Activated naive CD8-positive, alpha-beta T cell treated with anti-CD3 and anti-CD28 coated beads, Interleukin-2, amount 10 ng/mL, durations not matched to agents 7 days and 5 days (primary cell): Measurements from ENCODE around the gene ZNF581. TPM values are rescaled to one million over a fixed set of nuclear protein-coding genes. Genes with fewer than 3 reads are reported as not detected.

Source experiments
- ATAC-seq: fragments of 150-1000 bp; cut with Tn5 transposase; one replicate; pipeline ENCODE4 v1.10.0; 2021; ENCODE audit warnings: low read depth, moderate library complexity
- POLR2A ChIA-PET: fragments of 350-600 bp; sonication (Branson Sonifier 250); formaldehyde crosslinking; loops from one replicate; lab custom pipeline; 2021; ENCODE audit warnings: antibody characterized with exemption; lab: Charles Lee
- DNase-seq: peaks from one replicate; pipeline ENCODE4 v3.0.0; 2021
- H3K27ac Mint-ChIP-seq: one replicate; pipeline ENCODE4 v1.8.0; 2022; ENCODE audit warnings: mild to moderate bottlenecking, mixed read lengths
- H3K27me3 Mint-ChIP-seq: one replicate; pipeline ENCODE4 v1.8.0; 2022; ENCODE audit warnings: mild to moderate bottlenecking, moderate library complexity, mixed read lengths
- H3K36me3 Mint-ChIP-seq: one replicate; pipeline ENCODE4 v1.8.0; 2021; ENCODE audit warnings: mild to moderate bottlenecking, mixed read lengths
- H3K4me1 Mint-ChIP-seq: one replicate; pipeline ENCODE4 v1.8.0; 2021; ENCODE audit warnings: mixed read lengths
- H3K4me3 Mint-ChIP-seq: one replicate; pipeline ENCODE4 v1.8.0; 2022; ENCODE audit warnings: mild to moderate bottlenecking, moderate library complexity, mixed read lengths
- H3K9me3 Mint-ChIP-seq: one replicate; pipeline ENCODE4 v1.8.0; 2021; ENCODE audit warnings: mixed read lengths
- total RNA-seq, 2 experiments: library from RNA; stranded (reverse); gene quantifications; one replicate each; pipeline ENCODE4 v1.2.3, GENCODE V29; 2021

The ZNF581 gene
- total RNA-seq, 2 experiments from 2014 or later = 28.6 to 31.7 TPM

DNA sequence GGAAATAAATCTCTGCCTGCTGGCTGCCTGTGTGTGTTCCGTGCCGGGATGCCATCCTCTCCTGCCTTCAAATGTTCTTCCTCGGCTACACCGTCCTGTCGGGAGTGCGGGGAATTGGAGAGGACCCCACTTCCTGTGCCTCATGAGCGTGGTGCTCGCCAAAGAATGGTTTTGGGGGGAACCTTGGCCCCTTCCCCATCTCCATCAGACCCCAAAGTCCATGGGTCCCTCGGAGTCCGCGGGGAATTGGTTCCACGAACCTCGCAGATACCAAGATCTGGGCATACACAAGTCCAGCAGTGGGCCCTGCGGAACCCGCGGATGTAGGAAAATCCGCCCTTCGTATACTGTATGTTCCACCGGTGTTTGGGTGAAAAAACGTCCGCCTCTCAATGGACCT, 40.3 kb upstream of the ZNF581 start:
- H3K4me3 Mint-ChIP-seq = peak overlapping the region; percentile 38
- no peak for DNase-seq

DNA sequence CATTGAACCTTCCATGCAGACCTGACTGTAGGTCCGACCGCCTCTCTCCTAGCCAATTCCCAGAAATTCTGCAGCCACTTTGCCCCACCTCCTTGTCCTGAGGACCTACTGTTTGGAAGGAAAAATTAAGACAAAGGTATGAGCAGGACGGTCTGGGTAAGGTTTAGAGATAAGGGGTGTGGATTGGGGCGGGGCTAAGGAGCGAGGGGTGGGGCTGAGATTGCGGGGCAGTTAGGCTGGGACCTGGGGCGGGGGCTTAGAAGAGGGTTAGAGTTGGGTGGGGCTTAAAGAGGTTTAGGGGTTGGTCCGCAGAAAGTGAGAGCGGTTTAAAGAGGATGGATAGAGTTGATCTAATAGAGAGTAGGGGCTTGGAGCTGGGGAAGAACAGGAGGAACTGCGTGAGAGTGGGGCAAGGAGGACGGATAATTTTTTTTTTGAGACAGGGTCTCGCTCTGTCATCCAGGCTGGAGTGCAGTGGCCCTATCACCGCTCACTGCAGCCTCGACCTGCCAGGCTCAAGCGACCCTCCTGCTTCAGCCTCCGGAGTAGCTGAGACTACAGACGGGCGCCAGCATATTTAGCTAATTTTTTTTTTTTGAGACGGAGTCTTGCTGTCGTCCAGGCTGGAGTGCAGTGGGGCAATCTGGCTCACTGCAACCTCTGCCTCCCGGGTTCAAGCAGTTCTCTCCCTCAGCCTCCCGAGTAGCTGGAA, 39.7 kb upstream of the ZNF581 start:
- H3K4me1 Mint-ChIP-seq = peaks cover 44% of the 10 kb centered on the region

More for the DNA sequence above, 40.3 kb upstream of the ZNF581 start:
- Mint-ChIP-seq H3K4me1 (peaks cover 44% of the 10 kb centered on the region), H3K9me3 (no peaks in the 10 kb centered on the region), H3K27me3 (no peaks in the 10 kb centered on the region), H3K36me3 (peaks cover 15% of the 10 kb centered on the region), H3K27ac (peak overlapping the region; percentile 78)
- POLR2A ChIA-PET = interaction anchor here (1.7 kb wide), 1 partner anchor 195 kb away, joined by 4 read pairs; the partner anchor contains the start of gene UBE2S
- ATAC-seq = no peak

GRCh38 chr19:55605207-55605636, 38.2 kb upstream of the ZNF581 start:
- POLR2A ChIA-PET = interaction anchor here (1.1 to 2.8 kb wide), 10 partner anchors 16 to 221 kb away, joined by 3 to 29 read pairs (median 4); partner anchors contain the start of genes NAT14, TMEM238, ZNF628 and ZNF784
- H3K4me1 Mint-ChIP-seq = peaks cover 46% of the 10 kb centered on the region
- ATAC-seq (peak; percentile 83), DNase-seq (peak; percentile 97)
- peaks cover 23% of the 10 kb centered on the region for H3K36me3 Mint-ChIP-seq
- no peaks in the 10 kb centered on the region for H3K9me3 Mint-ChIP-seq
- H3K27ac Mint-ChIP-seq = peak overlapping the region; percentile 92
- H3K27me3 Mint-ChIP-seq = no peaks in the 10 kb centered on the region
- peak overlapping the region; percentile 85 for H3K4me3 Mint-ChIP-seq

More for the DNA sequence above, 39.7 kb upstream of the ZNF581 start:
- H3K4me3 Mint-ChIP-seq = peak overlapping the region; percentile 85
- no peak for ATAC-seq
- no peak for DNase-seq
- no peaks in the 10 kb centered on the region for H3K27me3 Mint-ChIP-seq
- H3K36me3 Mint-ChIP-seq = peaks cover 16% of the 10 kb centered on the region
- POLR2A ChIA-PET = interaction anchor here (0.6 to 2.8 kb wide), 7 partner anchors 22 to 265 kb away, joined by 3 to 29 read pairs (median 4); partner anchors contain the start of genes TMEM238, UBE2S, ZNF628 and ZNF784
- no peaks in the 10 kb centered on the region for H3K9me3 Mint-ChIP-seq
- peak overlapping the region; percentile 78 for H3K27ac Mint-ChIP-seq

GRCh38 chr19:55605637-55606470, 37.6 kb upstream of the ZNF581 start, which contains the start of gene ZNF865:
Gene ZNF865, plus strand, starts transcription at chr19:55605647. Its CDS starts 7,972 bp downstream, at chr19:55613619.
- H3K4me1 Mint-ChIP-seq = peaks cover 46% of the 10 kb centered on the region
- DNase-seq (peak; percentile 69), ATAC-seq (peak; percentile 30)
- POLR2A ChIA-PET = interaction anchor here (0.8 to 2.8 kb wide), 13 partner anchors 12 to 304 kb away, joined by 3 to 29 read pairs (median 4); partner anchors contain the start of genes NAT14, ZNF628 and ZNF784
- peak within 1 kb of the TSS; percentile 96 for H3K4me3 Mint-ChIP-seq
- no peaks in the 10 kb centered on the region for H3K27me3 Mint-ChIP-seq
- peaks cover 25% of the 10 kb centered on the region for H3K36me3 Mint-ChIP-seq
- H3K9me3 Mint-ChIP-seq = no peaks in the 10 kb centered on the region
- peak within 1 kb of the TSS; percentile 92 for H3K27ac Mint-ChIP-seq

DNA sequence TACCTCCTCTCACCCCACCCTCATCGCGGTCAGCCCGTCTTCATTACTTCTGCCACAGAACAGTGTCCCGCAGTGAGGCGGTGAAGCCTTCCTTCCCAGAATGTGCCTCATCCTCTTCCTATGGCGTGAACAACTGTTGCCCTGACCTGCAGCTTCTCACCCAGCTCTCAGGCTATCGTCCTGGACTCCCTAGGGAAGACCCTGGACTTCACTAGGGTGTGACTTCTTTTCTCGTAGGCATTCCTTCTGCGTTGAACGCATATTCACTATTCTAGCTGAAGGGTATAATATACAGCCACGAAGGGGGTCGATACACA, 37.0 kb upstream of the ZNF581 start:
- Mint-ChIP-seq H3K36me3 (peaks cover 25% of the 10 kb centered on the region), H3K9me3 (no peaks in the 10 kb centered on the region), H3K4me1 (peaks cover 42% of the 10 kb centered on the region), H3K4me3 (peak overlapping the region; percentile 96), H3K27me3 (no peaks in the 10 kb centered on the region), H3K27ac (peak overlapping the region; percentile 92)
- POLR2A ChIA-PET = interaction anchor here (0.8 to 2.8 kb wide), 12 partner anchors 12 to 305 kb away, joined by 3 to 29 read pairs (median 4); partner anchors contain the start of genes ZNF628 and ZNF784
- DNase-seq (no peak), ATAC-seq (no peak)

DNA sequence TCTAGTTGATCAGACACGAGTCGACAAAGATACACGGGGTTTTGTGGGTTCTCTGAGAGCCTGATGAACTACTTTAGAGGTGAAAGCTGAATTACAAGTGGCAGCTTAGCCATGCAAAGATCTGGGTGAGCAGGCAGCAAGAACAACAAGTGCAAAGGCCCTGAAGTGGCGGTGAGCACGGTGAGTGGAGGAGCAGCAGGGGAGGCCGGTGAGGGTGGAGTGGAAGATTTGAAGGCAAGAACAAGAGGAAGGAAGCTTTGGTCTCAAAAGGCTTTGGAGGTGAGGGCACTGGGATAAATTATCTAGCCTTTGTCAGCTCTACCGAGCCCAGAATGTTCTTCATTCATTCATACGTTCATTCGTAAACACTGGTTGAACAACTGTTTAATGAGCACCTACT, 36.6 kb upstream of the ZNF581 start:
- POLR2A ChIA-PET = interaction anchor here (1.1 to 2.8 kb wide), 6 partner anchors 14 to 305 kb away, joined by 3 to 29 read pairs (median 4); partner anchors contain the start of genes ZNF628 and ZNF784
- Mint-ChIP-seq H3K27ac (peak overlapping the region; percentile 92), H3K9me3 (no peaks in the 10 kb centered on the region), H3K36me3 (peaks cover 25% of the 10 kb centered on the region), H3K4me3 (peak overlapping the region; percentile 96), H3K27me3 (no peaks in the 10 kb centered on the region), H3K4me1 (peaks cover 39% of the 10 kb centered on the region)
- DNase-seq = no peak
- ATAC-seq = no peak

DNA sequence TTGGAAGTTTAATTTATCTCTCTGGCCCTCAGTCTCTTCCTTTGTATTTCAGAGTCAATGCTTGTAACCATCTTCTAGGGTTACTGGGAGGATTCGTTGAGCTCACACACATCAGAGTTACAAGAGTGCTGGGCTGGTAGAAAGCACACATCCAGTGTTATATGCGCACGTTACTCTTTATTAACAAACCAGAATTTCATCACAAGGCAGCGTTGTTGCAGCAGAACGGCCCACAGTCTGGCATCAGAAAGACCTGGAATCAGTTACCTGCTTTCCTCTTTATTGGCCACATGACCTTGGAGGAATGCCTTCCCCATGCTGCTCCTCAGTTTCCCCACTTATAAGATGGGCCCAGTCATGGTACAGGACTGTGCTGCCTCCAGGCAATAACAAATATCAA, 34.1 kb upstream of the ZNF581 start:
- peaks cover 33% of the 10 kb centered on the region for H3K4me1 Mint-ChIP-seq
- no peak for ATAC-seq
- H3K27ac Mint-ChIP-seq = no peak overlapping the region
- POLR2A ChIA-PET = interaction anchor here (1.5 kb wide), 1 partner anchor 11 kb away, joined by 5 read pairs; no protein-coding TSS in a partner anchor
- DNase-seq = no peak
- no peaks in the 10 kb centered on the region for H3K9me3 Mint-ChIP-seq
- peaks cover 27% of the 10 kb centered on the region for H3K36me3 Mint-ChIP-seq
- no peaks in the 10 kb centered on the region for H3K27me3 Mint-ChIP-seq
- H3K4me3 Mint-ChIP-seq = no peak overlapping the region

DNA sequence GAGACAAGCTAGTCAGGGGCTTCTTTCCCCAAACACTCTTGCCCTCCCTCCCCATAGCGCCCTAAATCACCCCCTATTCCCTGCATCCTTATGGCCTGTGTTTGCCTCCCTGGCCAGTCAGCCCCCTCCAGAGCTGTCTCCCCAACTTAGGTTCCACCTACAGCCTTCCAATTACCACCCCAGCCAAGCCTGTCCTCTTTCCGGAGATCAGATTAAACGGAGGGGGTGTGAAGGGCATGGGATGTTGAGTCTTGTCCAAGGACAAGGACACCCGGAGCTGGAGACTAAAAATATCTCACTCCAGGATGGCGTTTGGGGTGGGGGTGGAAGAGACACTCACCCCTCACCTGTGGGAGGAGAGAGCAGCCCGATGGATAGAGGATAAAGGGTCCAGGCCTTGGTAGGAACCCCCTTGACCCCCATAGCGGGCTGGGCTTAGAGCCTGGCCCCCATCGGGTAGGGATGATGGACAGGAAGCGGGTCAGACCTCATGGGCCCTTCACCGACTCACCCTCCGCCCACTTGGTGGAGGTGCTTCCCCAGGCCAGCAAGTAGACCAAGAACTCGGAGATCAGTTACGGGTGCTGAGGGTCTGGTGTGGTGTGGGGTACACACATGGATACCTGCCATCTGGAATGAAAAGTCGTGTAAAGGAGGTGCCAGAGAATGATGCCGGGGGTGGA, 32.0 kb upstream of the ZNF581 start:
- H3K4me1 Mint-ChIP-seq = peaks cover 23% of the 10 kb centered on the region
- H3K36me3 Mint-ChIP-seq = peaks cover 28% of the 10 kb centered on the region
- no peaks in the 10 kb centered on the region for H3K9me3 Mint-ChIP-seq
- no peak for ATAC-seq
- no peaks in the 10 kb centered on the region for H3K27me3 Mint-ChIP-seq
- POLR2A ChIA-PET = interaction anchor here (1.4 kb wide), 1 partner anchor 13 kb away, joined by 5 read pairs; the partner anchor contains the start of gene ZNF784
- no peak overlapping the region for H3K4me3 Mint-ChIP-seq
- H3K27ac Mint-ChIP-seq = no peak overlapping the region
- DNase-seq = no peak

DNA sequence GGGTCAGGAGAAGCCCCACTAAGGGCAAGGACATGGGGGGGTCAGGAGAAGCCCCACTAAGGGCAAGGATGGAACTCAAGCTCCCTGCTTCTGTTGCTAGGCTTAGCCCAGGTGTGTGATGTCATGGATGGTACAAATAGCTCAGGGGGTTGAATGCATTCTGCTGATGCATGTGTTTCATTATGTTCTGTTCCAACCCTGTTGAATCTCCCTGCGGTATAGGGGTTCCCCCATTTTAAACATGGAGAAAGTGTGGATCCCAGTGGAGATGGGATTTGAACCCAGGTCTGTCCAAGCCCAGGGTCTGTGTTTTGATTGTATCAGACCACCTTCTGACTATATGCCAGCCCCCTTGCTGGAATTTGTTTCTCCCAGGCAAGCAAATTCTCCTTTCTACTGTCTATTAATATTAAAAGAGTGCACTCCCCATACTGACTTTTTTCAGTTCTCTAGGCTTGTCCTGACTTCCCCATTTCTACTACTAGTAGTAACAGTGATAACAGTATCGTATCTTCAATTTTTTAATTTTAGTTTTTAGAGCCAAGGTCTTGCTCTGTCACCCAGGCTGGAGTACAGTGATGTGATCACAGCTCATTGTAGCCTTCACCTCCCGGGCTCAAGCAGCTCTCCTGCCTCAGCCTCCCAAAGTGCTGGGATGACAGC, 31.3 kb upstream of the ZNF581 start:
- Mint-ChIP-seq H3K9me3 (no peaks in the 10 kb centered on the region), H3K27me3 (no peaks in the 10 kb centered on the region), H3K4me3 (no peak overlapping the region), H3K36me3 (peaks cover 29% of the 10 kb centered on the region), H3K27ac (no peak overlapping the region), H3K4me1 (peaks cover 16% of the 10 kb centered on the region)
- POLR2A ChIA-PET = interaction anchor here (1.4 kb wide), 1 partner anchor 13 kb away, joined by 5 read pairs; the partner anchor contains the start of gene ZNF784
- ATAC-seq = no peak
- no peak for DNase-seq

- ATAC-seq = no peak
- Mint-ChIP-seq H3K4me3 (no peak overlapping the region), H3K4me1 (peaks cover 7% of the 10 kb centered on the region), H3K36me3 (peaks cover 32% of the 10 kb centered on the region), H3K27me3 (no peaks in the 10 kb centered on the region), H3K27ac (no peak overlapping the region), H3K9me3 (no peaks in the 10 kb centered on the region)
- no peak for DNase-seq
- POLR2A ChIA-PET = interaction anchor here (1.1 kb wide), 1 partner anchor 15 kb away, joined by 3 read pairs; no protein-coding TSS in a partner anchor
Observed at GRCh38 chr19:55613396-55613795, 30.1 kb upstream of the ZNF581 start.

- Mint-ChIP-seq H3K36me3 (peaks cover 29% of the 10 kb centered on the region), H3K27ac (no peak overlapping the region), H3K27me3 (no peaks in the 10 kb centered on the region), H3K9me3 (no peaks in the 10 kb centered on the region), H3K4me3 (no peak overlapping the region), H3K4me1 (peaks cover 7% of the 10 kb centered on the region)
- POLR2A ChIA-PET = interaction anchor here (1.1 kb wide), 1 partner anchor 15 kb away, joined by 3 read pairs; no protein-coding TSS in a partner anchor
- no peak for ATAC-seq
- no peak for DNase-seq
Observed at GRCh38 chr19:55613930-55614710, 29.3 kb upstream of the ZNF581 start.
